ENCODE data around the gene RSBN1.

DNA sequence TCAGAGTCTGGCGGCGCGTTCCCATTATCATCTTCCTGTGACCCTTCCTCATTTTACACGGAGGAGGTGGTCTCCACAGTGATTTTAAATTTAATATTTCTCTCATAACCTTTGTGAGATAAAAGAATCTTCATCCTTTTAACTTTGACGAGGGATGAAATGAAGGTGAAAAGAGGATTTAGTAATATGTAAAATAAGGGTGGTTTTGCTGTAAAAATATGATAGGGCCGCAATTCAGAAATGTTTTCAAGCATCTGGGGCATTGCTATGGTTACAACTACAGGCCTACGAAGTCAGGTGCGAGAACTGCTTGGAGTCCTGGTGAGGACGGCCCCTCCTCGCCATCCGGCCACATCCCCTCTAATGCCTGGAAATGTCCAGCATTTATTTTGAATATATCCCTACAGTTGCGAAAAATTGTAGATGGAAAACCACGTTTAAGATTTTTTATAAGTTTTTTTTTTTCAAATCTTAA, 422 bp upstream of the RSBN1 start:
- no peak for TF ChIP-seq CREB1 (CRISPR knock-in tag; IDR thresholded peaks at IDR 0.05)
- TF ChIP-seq GTF2I (CRISPR knock-in tag; conservative IDR thresholded peaks at IDR 0.05) = no peak
- TF ChIP-seq ZBTB43 (CRISPR knock-in tag; IDR thresholded peaks at IDR 0.05) = no peak
- no peak for TF ChIP-seq ETV6 (CRISPR knock-in tag; IDR thresholded peaks at IDR 0.05)
- TF ChIP-seq STAT6 (CRISPR knock-in tag; conservative IDR thresholded peaks at IDR 0.05; ENCODE audit: low read depth) = no peak
- TF ChIP-seq, protein P1, sequence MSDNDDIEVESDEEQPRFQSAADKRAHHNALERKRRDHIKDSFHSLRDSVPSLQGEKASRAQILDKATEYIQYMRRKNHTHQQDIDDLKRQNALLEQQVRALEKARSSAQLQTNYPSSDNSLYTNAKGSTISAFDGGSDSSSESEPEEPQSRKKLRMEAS (CRISPR knock-in tag; IDR thresholded peaks at IDR 0.05) = no peak
- TF ChIP-seq KAT7 (CRISPR knock-in tag; IDR thresholded peaks at IDR 0.05; ENCODE audit: borderline replicate concordance) = no peak
- TF ChIP-seq SMAD3 (CRISPR knock-in tag; IDR thresholded peaks at IDR 0.05; ENCODE audit: borderline replicate concordance) = no peak
- TF ChIP-seq, protein P2, sequence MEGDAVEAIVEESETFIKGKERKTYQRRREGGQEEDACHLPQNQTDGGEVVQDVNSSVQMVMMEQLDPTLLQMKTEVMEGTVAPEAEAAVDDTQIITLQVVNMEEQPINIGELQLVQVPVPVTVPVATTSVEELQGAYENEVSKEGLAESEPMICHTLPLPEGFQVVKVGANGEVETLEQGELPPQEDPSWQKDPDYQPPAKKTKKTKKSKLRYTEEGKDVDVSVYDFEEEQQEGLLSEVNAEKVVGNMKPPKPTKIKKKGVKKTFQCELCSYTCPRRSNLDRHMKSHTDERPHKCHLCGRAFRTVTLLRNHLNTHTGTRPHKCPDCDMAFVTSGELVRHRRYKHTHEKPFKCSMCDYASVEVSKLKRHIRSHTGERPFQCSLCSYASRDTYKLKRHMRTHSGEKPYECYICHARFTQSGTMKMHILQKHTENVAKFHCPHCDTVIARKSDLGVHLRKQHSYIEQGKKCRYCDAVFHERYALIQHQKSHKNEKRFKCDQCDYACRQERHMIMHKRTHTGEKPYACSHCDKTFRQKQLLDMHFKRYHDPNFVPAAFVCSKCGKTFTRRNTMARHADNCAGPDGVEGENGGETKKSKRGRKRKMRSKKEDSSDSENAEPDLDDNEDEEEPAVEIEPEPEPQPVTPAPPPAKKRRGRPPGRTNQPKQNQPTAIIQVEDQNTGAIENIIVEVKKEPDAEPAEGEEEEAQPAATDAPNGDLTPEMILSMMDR (IDR thresholded peaks at IDR 0.05) = no peak
- TF ChIP-seq TCF7 (CRISPR knock-in tag; IDR thresholded peaks at IDR 0.05; ENCODE audit: low read depth) = no peak
- TF ChIP-seq, protein P3, sequence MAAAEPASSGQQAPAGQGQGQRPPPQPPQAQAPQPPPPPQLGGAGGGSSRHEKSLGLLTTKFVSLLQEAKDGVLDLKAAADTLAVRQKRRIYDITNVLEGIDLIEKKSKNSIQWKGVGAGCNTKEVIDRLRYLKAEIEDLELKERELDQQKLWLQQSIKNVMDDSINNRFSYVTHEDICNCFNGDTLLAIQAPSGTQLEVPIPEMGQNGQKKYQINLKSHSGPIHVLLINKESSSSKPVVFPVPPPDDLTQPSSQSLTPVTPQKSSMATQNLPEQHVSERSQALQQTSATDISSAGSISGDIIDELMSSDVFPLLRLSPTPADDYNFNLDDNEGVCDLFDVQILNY (CRISPR knock-in tag; IDR thresholded peaks at IDR 0.05) = no peak
- TF ChIP-seq ZNF232 (CRISPR knock-in tag; IDR thresholded peaks at IDR 0.05) = no peak
- TF ChIP-seq, protein P4, sequence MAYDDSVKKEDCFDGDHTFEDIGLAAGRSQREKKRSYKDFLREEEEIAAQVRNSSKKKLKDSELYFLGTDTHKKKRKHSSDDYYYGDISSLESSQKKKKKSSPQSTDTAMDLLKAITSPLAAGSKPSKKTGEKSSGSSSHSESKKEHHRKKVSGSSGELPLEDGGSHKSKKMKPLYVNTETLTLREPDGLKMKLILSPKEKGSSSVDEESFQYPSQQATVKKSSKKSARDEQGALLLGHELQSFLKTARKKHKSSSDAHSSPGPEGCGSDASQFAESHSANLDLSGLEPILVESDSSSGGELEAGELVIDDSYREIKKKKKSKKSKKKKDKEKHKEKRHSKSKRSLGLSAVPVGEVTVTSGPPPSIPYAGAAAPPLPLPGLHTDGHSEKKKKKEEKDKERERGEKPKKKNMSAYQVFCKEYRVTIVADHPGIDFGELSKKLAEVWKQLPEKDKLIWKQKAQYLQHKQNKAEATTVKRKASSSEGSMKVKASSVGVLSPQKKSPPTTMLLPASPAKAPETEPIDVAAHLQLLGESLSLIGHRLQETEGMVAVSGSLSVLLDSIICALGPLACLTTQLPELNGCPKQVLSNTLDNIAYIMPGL (CRISPR knock-in tag; IDR thresholded peaks at IDR 0.05) = no peak
- TF ChIP-seq IRF2 (CRISPR knock-in tag; IDR thresholded peaks at IDR 0.05; ENCODE audit: borderline replicate concordance, low read depth) = no peak
